Neuronal stem cell (in vitro differentiated cells): ENCODE results near the gene TMTC4.
"Not testable (repeated sequence)": the region's sequence is repeated elsewhere in the genome, so short reads cannot be mapped to it uniquely, and the experiment has no call there.

Experiments used
- DNase-seq: peaks from one replicate; pipeline ENCODE4 v3.0.0-alpha.2; 2013; ENCODE audit warnings: low spot score
- H2AFZ ChIP-seq: one replicate; pipeline ENCODE4 v1.6.1; 2013; ENCODE audit warnings: mild to moderate bottlenecking, low read length, inconsistent platforms
- H2AK5ac ChIP-seq: 2 replicates; pipeline ENCODE4 v1.6.1; 2013; ENCODE audit warnings: low read depth, mild to moderate bottlenecking, inconsistent platforms, low read length, moderate library complexity, mixed read lengths
- H2BK120ac ChIP-seq: 2 replicates; pipeline ENCODE4 v1.6.1; 2013; ENCODE audit warnings: low read depth, mild to moderate bottlenecking, inconsistent platforms, low read length, moderate library complexity, mixed read lengths
- H2BK12ac ChIP-seq: one replicate; pipeline ENCODE4 v1.6.1; 2013; ENCODE audit warnings: low read length, inconsistent platforms
- H2BK15ac ChIP-seq: 2 replicates; pipeline ENCODE4 v1.6.1; 2013; ENCODE audit warnings: mild to moderate bottlenecking, low read length, inconsistent platforms, mixed read lengths
- H2BK5ac ChIP-seq: one replicate; pipeline ENCODE4 v1.6.1; 2013; ENCODE audit warnings: inconsistent platforms, mild to moderate bottlenecking, low read length, moderate library complexity
- H3K14ac ChIP-seq: one replicate; pipeline ENCODE4 v1.6.1; 2013; ENCODE audit warnings: low read length, inconsistent platforms
- H3K18ac ChIP-seq: 2 replicates; pipeline ENCODE4 v1.6.1; 2013; ENCODE audit warnings: low read length, inconsistent platforms
- H3K23ac ChIP-seq: 2 replicates; pipeline ENCODE4 v1.6.1; 2013; ENCODE audit warnings: low read depth, mild to moderate bottlenecking, mixed read lengths, low read length, inconsistent platforms; ENCODE audit not compliant: poor library complexity
- H3K27ac ChIP-seq: replicated peaks from 3 replicates; pipeline ENCODE4 v1.5.1; 2013; ENCODE audit warnings: low read length, inconsistent platforms
- H3K27me3 ChIP-seq, 3 experiments: 2 replicates each; pipeline ENCODE4 v1.6.1; 2013; ENCODE audit warnings: low read length in 3 of 3, mild to moderate bottlenecking in 2 of 3, inconsistent platforms in 1 of 3, low read depth in 1 of 3, mixed read lengths in 1 of 3, moderate library complexity in 1 of 3; ENCODE audit not compliant: control insufficient read depth in 3 of 3, insufficient read depth in 3 of 3
- H3K36me3 ChIP-seq, 2 donors: replicated peaks in 1 of 2; 2 replicates each; pipeline ENCODE4 v1.6.1; 2013; ENCODE audit warnings: low read length in 2 of 2; ENCODE audit not compliant: control insufficient read depth in 2 of 2, insufficient read depth in 2 of 2
- H3K4ac ChIP-seq: 2 replicates; pipeline ENCODE4 v1.6.1; 2013; ENCODE audit warnings: inconsistent platforms, mild to moderate bottlenecking, low read length, moderate library complexity
- H3K4me1 ChIP-seq, 2 donors: 1 replicate in 1 of 2; 2 replicates in 1 of 2; pipeline ENCODE4 v1.6.1; 2013; ENCODE audit warnings: low read length in 2 of 2, low read depth in 1 of 2; ENCODE audit not compliant: control insufficient read depth in 2 of 2, insufficient read depth in 1 of 2
- H3K4me2 ChIP-seq: one replicate; pipeline ENCODE4 v1.6.1; 2013; ENCODE audit warnings: mild to moderate bottlenecking, low read length, inconsistent platforms; ENCODE audit not compliant: insufficient read depth, poor library complexity, severe bottlenecking
- H3K4me3 ChIP-seq, 2 donors: 2 replicates each; pipeline ENCODE4 v1.5.1; 2013; ENCODE audit warnings: low read length in 2 of 2, mild to moderate bottlenecking in 2 of 2, inconsistent platforms in 1 of 2, moderate library complexity in 1 of 2
- H3K79me1 ChIP-seq: one replicate; pipeline ENCODE4 v1.6.1; 2013; ENCODE audit warnings: low read depth, mild to moderate bottlenecking, inconsistent platforms, low read length, moderate library complexity
- H3K9ac ChIP-seq: one replicate; pipeline ENCODE4 v1.6.1; 2013; ENCODE audit warnings: mild to moderate bottlenecking, low read depth, low read length, inconsistent platforms; ENCODE audit not compliant: poor library complexity
- H3K9me3 ChIP-seq, 2 donors: replicated peaks in 1 of 2; 2 replicates each; pipeline versions ENCODE3 to v1.6.1; 2013; ENCODE audit warnings: low read length in 2 of 2, mild to moderate bottlenecking in 2 of 2, inconsistent platforms in 1 of 2, low read depth in 1 of 2, mixed read lengths in 1 of 2, moderate library complexity in 1 of 2; ENCODE audit not compliant: control insufficient read depth in 2 of 2, insufficient read depth in 1 of 2
- H4K8ac ChIP-seq: one replicate; pipeline ENCODE4 v1.6.1; 2013; ENCODE audit warnings: low read depth, mild to moderate bottlenecking, inconsistent platforms, low read length, moderate library complexity
- H4K91ac ChIP-seq: one replicate; pipeline ENCODE4 v1.6.1; 2013; ENCODE audit warnings: low read length, low read depth, mild to moderate bottlenecking, inconsistent platforms; ENCODE audit not compliant: poor library complexity
- WGBS, 2 donors: extraction: QIAGEN DNeasy Blood & Tissue Kit; methylation state at CpG; one replicate each; pipeline ENCODE4 v1.1.7; 2013; ENCODE audit warnings: missing lambda C conversion rate in 2 of 2, mixed read lengths in 1 of 2; ENCODE audit not compliant: insufficient read length in 2 of 2, insufficient replicate concordance in 1 of 2; ENCODE audit errors: extremely low coverage in 2 of 2; 5-methylcytosine and 5-hydroxymethylcytosine counted together

TMTC4 gene

GRCh38 chr13:100625447-100625846 is 49.1 kb downstream of the TMTC4 start:
- Histone ChIP-seq H3K14ac (no peak overlapping the region), H3K18ac (no peak overlapping the region), H2BK5ac (no peak overlapping the region), H3K27me3 (no peaks in the 10 kb centered on the region), H3K4me1 (peaks cover 0 to 8% of the 10 kb centered on the region in 2 donors), H3K23ac (no peak overlapping the region), H3K27ac (no peak overlapping the region), H4K91ac (no peak overlapping the region), H3K36me3 (peaks cover 26 to 90% of the 10 kb centered on the region in 2 donors), H2BK12ac (no peak overlapping the region), H3K4ac (no peak overlapping the region), H2BK120ac (no peak overlapping the region), H4K8ac (no peak overlapping the region), H3K4me3 (no peak overlapping the region), H3K4me2 (no peak overlapping the region), H3K9ac (no peak overlapping the region), H2AFZ (no peak overlapping the region), H3K9me3 (peaks cover 3 to 11% of the 10 kb centered on the region in 2 donors), H3K79me1 (peaks cover 2% of the 10 kb centered on the region), H2AK5ac (no peak overlapping the region), H2BK15ac (no peak overlapping the region)
- no CpG with 5 or more reads among the region's 9 CpGs for whole genome bisulfite sequencing, 2 donors
- DNase-seq, result no peak

DNA sequence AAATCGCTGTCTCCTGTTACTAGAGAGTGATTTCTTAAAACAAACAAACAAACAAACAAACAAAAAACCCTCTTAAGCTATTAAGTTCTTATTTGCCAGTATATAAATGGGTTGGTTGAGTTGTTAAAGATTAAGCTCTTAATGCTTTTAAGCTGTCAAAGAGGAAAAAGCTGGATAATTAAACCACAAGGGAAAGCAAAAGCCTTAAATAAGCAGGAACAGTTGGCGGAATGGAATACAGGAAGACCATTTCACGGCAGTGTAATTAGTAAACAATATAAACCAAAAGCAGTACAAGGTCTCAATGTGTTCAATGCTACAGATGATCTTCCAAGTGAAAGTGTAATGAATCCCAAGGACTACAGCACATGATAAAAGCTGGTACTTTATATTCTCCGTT is 53.8 kb downstream of the TMTC4 start:
- Histone ChIP-seq H2AFZ (no peak overlapping the region), H3K36me3 (peaks cover 11 to 60% of the 10 kb centered on the region in 2 donors), H3K4me2 (no peak overlapping the region), H3K9me3 (peaks cover 6 to 34% of the 10 kb centered on the region in 2 donors), H4K8ac (no peak overlapping the region), H3K27ac (no peak overlapping the region), H2BK120ac (no peak overlapping the region), H2AK5ac (no peak overlapping the region), H3K27me3 (no peaks in the 10 kb centered on the region), H3K18ac (no peak overlapping the region), H3K14ac (no peak overlapping the region), H3K79me1 (no peaks in the 10 kb centered on the region), H4K91ac (no peak overlapping the region), H2BK12ac (no peak overlapping the region), H3K4ac (no peak overlapping the region), H3K4me3 (no peak overlapping the region), H2BK5ac (no peak overlapping the region), H3K9ac (no peak overlapping the region), H3K4me1 (no peaks in the 10 kb centered on the region), H3K23ac (no peak overlapping the region), H2BK15ac (no peak overlapping the region)
- DNase-seq, result no peak
- no CpG with 5 or more reads among the region's 4 CpGs for WGBS, 2 donors

DNA sequence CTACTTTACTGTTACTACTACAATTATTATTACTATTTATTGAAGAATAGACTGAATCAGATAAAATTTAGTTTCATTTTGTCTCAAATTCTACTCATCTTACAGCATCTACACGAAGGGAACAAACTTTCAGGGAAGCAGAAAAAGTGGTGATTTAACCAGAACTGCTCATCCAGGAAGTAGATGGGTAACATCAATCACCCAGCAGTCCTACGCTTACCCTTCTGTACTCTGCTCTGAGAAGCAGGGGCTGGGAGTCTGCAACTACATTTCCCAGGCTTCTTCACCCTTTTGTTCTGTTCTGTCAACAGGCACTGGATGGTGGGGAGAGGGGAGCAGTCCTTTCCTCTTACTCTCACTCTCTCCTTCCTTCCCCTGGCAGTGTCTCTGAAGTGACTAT is 54.7 kb downstream of the TMTC4 start:
- H3K18ac ChIP-seq, result no peak overlapping the region
- no peaks in the 10 kb centered on the region for H3K27me3 ChIP-seq
- H2BK5ac ChIP-seq, result no peak overlapping the region
- no peak overlapping the region for H3K4me2 ChIP-seq
- H3K36me3 ChIP-seq, result peaks cover 10 to 51% of the 10 kb centered on the region in 2 donors
- H2AFZ ChIP-seq, result no peak overlapping the region
- DNase-seq, result no peak
- no peak overlapping the region for H2BK120ac ChIP-seq
- H2AK5ac ChIP-seq, result no peak overlapping the region
- H3K9me3 ChIP-seq, result peaks cover 6 to 34% of the 10 kb centered on the region in 2 donors
- no peak overlapping the region for H3K4ac ChIP-seq
- H4K8ac ChIP-seq, result no peak overlapping the region
- H3K23ac ChIP-seq, result no peak overlapping the region
- H3K79me1 ChIP-seq, result no peaks in the 10 kb centered on the region
- no peak overlapping the region for H3K9ac ChIP-seq
- H3K14ac ChIP-seq, result no peak overlapping the region
- H3K4me1 ChIP-seq, result no peaks in the 10 kb centered on the region
- no peak overlapping the region for H3K27ac ChIP-seq
- no peak overlapping the region for H2BK12ac ChIP-seq
- WGBS, 2 donors, result no CpG with 5 or more reads among the region's 2 CpGs
- no peak overlapping the region for H3K4me3 ChIP-seq
- H2BK15ac ChIP-seq, result no peak overlapping the region
- H4K91ac ChIP-seq, result no peak overlapping the region

DNA sequence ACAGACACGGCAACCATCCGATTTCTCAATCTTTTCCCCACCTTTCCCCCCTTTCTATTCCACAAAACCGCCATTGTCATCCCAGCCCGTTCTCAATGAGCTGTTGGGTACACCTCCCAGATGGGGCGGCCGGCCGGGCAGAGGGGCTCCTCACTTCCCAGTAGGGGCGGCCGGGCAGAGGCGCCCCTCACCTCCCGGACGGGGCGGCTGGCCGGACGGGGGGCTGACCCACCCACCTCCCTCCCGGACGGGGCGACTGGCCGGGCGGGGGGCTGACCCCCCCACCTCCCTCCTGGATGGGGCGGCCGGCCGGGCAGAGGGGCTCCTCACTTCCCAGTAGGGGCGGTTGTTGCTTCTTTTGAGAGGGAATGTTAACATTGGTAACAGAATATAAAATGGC is 55.7 kb downstream of the TMTC4 start:
- WGBS, 2 donors, result no CpG with 5 or more reads among the region's 24 CpGs
- not testable (repeated sequence) for H2BK15ac ChIP-seq

More for the DNA sequence above, 55.7 kb downstream of the TMTC4 start:
- not testable (repeated sequence) for H3K4me1 ChIP-seq, DNase-seq, H3K27ac ChIP-seq, H3K4me2 ChIP-seq, H3K27me3 ChIP-seq, H4K8ac ChIP-seq, H3K4me3 ChIP-seq, H3K79me1 ChIP-seq, H2BK120ac ChIP-seq, H3K14ac ChIP-seq, H2BK5ac ChIP-seq, H3K18ac ChIP-seq, H3K4ac ChIP-seq, H3K9ac ChIP-seq, H2AFZ ChIP-seq, H4K91ac ChIP-seq, H2BK12ac ChIP-seq, H3K23ac ChIP-seq, H2AK5ac ChIP-seq
- peaks cover 10 to 44% of the 10 kb centered on the region in 2 donors for H3K36me3 ChIP-seq
- peaks cover 6 to 34% of the 10 kb centered on the region in 2 donors for H3K9me3 ChIP-seq
